Thyroid gland (tissue), 4 donors: ENCODE data around the gene CTDP1. TPM values are rescaled to one million over a fixed set of nuclear protein-coding genes. Genes with fewer than 3 reads are reported as not detected.

Experiments used
- DNase-seq, 2 donors: peaks; one replicate each; pipeline ENCODE4 v3.0.0-alpha.2; 2019
- H3K27ac ChIP-seq, 3 donors: fragments of 200-600 bp; sonication (generic); 1 replicate in 2 of 3; 2 replicates in 1 of 3; pipeline ENCODE4 v1.5.1; 2016 to 2019; ENCODE audit warnings: mild to moderate bottlenecking in 1 of 3, moderate library complexity in 1 of 3
- H3K27me3 ChIP-seq: fragments of 200-600 bp; sonication (generic); one replicate; pipeline ENCODE4 v1.5.1; 2019
- H3K36me3 ChIP-seq, 2 donors: fragments of 200-600 bp; sonication (generic); one replicate each; pipeline ENCODE4 v1.5.1; 2016 to 2019
- H3K4me1 ChIP-seq, 2 donors: fragments of 200-600 bp; sonication (generic); one replicate each; pipeline ENCODE4 v1.5.1; 2017 to 2019
- H3K4me3 ChIP-seq, 3 donors: fragments of 200-600 bp; sonication (generic); replicated peaks in 1 of 3; 1 replicate in 2 of 3; 2 replicates in 1 of 3; pipeline ENCODE4 v1.5.1; 2016; ENCODE audit warnings: mild to moderate bottlenecking in 1 of 3
- H3K9me3 ChIP-seq: fragments of 200-600 bp; sonication (generic); one replicate; pipeline ENCODE4 v1.5.1; 2017
- CTCF ChIP-seq, 6 experiments: fragments of 200-600 bp in 3 of 6; fragments of 450-650 bp in 3 of 6; sonication (generic) in 3 of 6; IDR thresholded peaks; one replicate each; pipeline ENCODE4 v1.5.1; 2016 to 2019; ENCODE audit warnings: antibody characterized with exemption in 6 of 6, mild to moderate bottlenecking in 2 of 6, inconsistent platforms in 1 of 6, moderate library complexity in 1 of 6
- POLR2A ChIP-seq, 2 donors: fragments of 450-650 bp; IDR thresholded peaks; one replicate each; pipeline ENCODE4 v1.6.1; 2017; ENCODE audit warnings: antibody characterized with exemption in 2 of 2, mild to moderate bottlenecking in 2 of 2, moderate library complexity in 1 of 2
- WGBS, 2 donors: methylation state at CpG; one replicate each; pipeline ENCODE4 v1.1.5; 2017; 5-methylcytosine and 5-hydroxymethylcytosine counted together
- intact Hi-C: fragments of 100-400 bp; cut with DNase I; formaldehyde crosslinking; loops from one replicate; pipeline ENCODE4 v1.15.1; 2023
- total RNA-seq, 4 donors: library from RNA; depleted of rRNA; stranded (reverse); fragments of >200 nt; gene quantifications; one replicate each; pipeline ENCODE4 v1.2.3, GENCODE V29; 2016

Gene CTDP1
- total RNA-seq, 4 donors from 2014 or later = 18.5 to 23.6 (median 20.9) TPM

GRCh38 chr18:79640875-79641274, 38.7 kb upstream of the CTDP1 start:
- intact Hi-C loops = loop anchor here (10.0 kb wide), 1 partner anchor 116 kb away; no protein-coding TSS in a partner anchor
- peaks cover 5% of the 10 kb centered on the region for H3K27me3 ChIP-seq
- H3K36me3 ChIP-seq = no peaks in the 10 kb centered on the region
- no peak for TF ChIP-seq POLR2A (IDR thresholded peaks at IDR 0.05)
- no peak for TF ChIP-seq CTCF (IDR thresholded peaks at IDR 0.05)
- H3K9me3 ChIP-seq = no peaks in the 10 kb centered on the region
- H3K4me3 ChIP-seq = no peak overlapping the region
- 84 to 86% methylated on average over 10 of the region's 10 CpGs for WGBS, 2 donors
- no peak overlapping the region for H3K27ac ChIP-seq
- DNase-seq = no peak
- H3K4me1 ChIP-seq = no peaks in the 10 kb centered on the region

GRCh38 chr18:79641722-79642497, 37.7 kb upstream of the CTDP1 start:
- TF ChIP-seq CTCF (IDR thresholded peaks at IDR 0.05) (no peak), POLR2A (IDR thresholded peaks at IDR 0.05) (no peak)
- intact Hi-C loops = loop anchor here (10.0 kb wide), 1 partner anchor 117 kb away; no protein-coding TSS in a partner anchor
- peaks cover 5% of the 10 kb centered on the region for H3K27me3 ChIP-seq
- no peak overlapping the region for H3K27ac ChIP-seq
- DNase-seq = no peak
- no peaks in the 10 kb centered on the region for H3K4me1 ChIP-seq
- 87 to 88% methylated on average over 30 to 31 of the region's 33 CpGs for WGBS, 2 donors
- no peak overlapping the region for H3K4me3 ChIP-seq
- H3K36me3 ChIP-seq = no peaks in the 10 kb centered on the region
- no peaks in the 10 kb centered on the region for H3K9me3 ChIP-seq

- Histone ChIP-seq H3K9me3 (no peaks in the 10 kb centered on the region), H3K27ac (no peak overlapping the region), H3K27me3 (peaks cover 4% of the 10 kb centered on the region), H3K4me1 (no peaks in the 10 kb centered on the region), H3K36me3 (no peaks in the 10 kb centered on the region), H3K4me3 (no peak overlapping the region)
- no peak for DNase-seq
- 86 to 91% methylated on average over 6 of the region's 6 CpGs for WGBS, 2 donors
- TF ChIP-seq POLR2A (IDR thresholded peaks at IDR 0.05) (no peak), CTCF (IDR thresholded peaks at IDR 0.05) (no peak)
- intact Hi-C loops = loop anchor here (10.0 kb wide), 1 partner anchor 118 kb away; no protein-coding TSS in a partner anchor
Measured at GRCh38 chr18:79642626-79643025, 37.0 kb upstream of the CTDP1 start.

GRCh38 chr18:79643054-79643984, 36.3 kb upstream of the CTDP1 start:
- WGBS, 2 donors = 77 to 81% methylated on average over 17 to 27 of the region's 27 CpGs
- TF ChIP-seq CTCF (IDR thresholded peaks at IDR 0.05) (no peak), POLR2A (IDR thresholded peaks at IDR 0.05) (no peak)
- intact Hi-C loops = loop anchor here (10.0 kb wide), 1 partner anchor 119 kb away; no protein-coding TSS in a partner anchor
- H3K9me3 ChIP-seq = no peaks in the 10 kb centered on the region
- H3K4me3 ChIP-seq = no peak overlapping the region
- H3K27me3 ChIP-seq = no peaks in the 10 kb centered on the region
- no peak overlapping the region for H3K27ac ChIP-seq
- no peak for DNase-seq
- no peaks in the 10 kb centered on the region for H3K36me3 ChIP-seq
- H3K4me1 ChIP-seq = no peaks in the 10 kb centered on the region
